Measurements from ENCODE around the gene CTR9.

- no peak for TF ChIP-seq POLR2AphosphoS5 (IDR thresholded peaks at IDR 0.05)
- no peak for TF ChIP-seq CTCF (IDR thresholded peaks at IDR 0.05)
- no peak for TF ChIP-seq POLR2A (IDR thresholded peaks at IDR 0.05)
- TF ChIP-seq EP300 (IDR thresholded peaks at IDR 0.05): no peak
Observed at GRCh38 chr11:10709299-10710086, 41.6 kb upstream of the CTR9 start.

Measured in suprapubic skin (tissue), 4 donors.